Endodermal cell (in vitro differentiated cells): ENCODE measurements around the gene PARL. TPM values are rescaled to one million over a fixed set of nuclear protein-coding genes. Genes with fewer than 3 reads are reported as not detected.

Experiments
- DNase-seq: peaks from one replicate; pipeline ENCODE4 v3.0.0-alpha.2; 2017
- H3K27ac ChIP-seq: 2 replicates; pipeline ENCODE4 v1.5.1; 2013; ENCODE audit warnings: mild to moderate bottlenecking, low read depth, low read length, moderate library complexity
- H3K27me3 ChIP-seq: 2 replicates; pipeline ENCODE4 v1.6.1; 2013; ENCODE audit warnings: mild to moderate bottlenecking, low read length, moderate library complexity; ENCODE audit not compliant: insufficient read depth, control insufficient read depth, poor library complexity, severe bottlenecking
- H3K36me3 ChIP-seq: 2 replicates; pipeline ENCODE4 v1.7.0; 2013; ENCODE audit warnings: mild to moderate bottlenecking, low read length, moderate library complexity; ENCODE audit not compliant: control insufficient read depth, insufficient read depth
- H3K4me1 ChIP-seq: one replicate; pipeline ENCODE4 v1.7.0; 2013; ENCODE audit warnings: low read length; ENCODE audit not compliant: control insufficient read depth, insufficient read depth
- H3K4me3 ChIP-seq: 2 replicates; pipeline ENCODE4 v1.5.1; 2013; ENCODE audit warnings: mild to moderate bottlenecking, low read length, moderate library complexity
- H3K9ac ChIP-seq: 2 replicates; pipeline ENCODE4 v1.6.1; 2013; ENCODE audit warnings: mild to moderate bottlenecking, low read length, moderate library complexity; ENCODE audit not compliant: poor library complexity, severe bottlenecking; ENCODE audit errors: extremely low read depth
- H3K9me3 ChIP-seq: 2 replicates; pipeline ENCODE4 v1.6.1; 2013; ENCODE audit warnings: mild to moderate bottlenecking, low read length, moderate library complexity; ENCODE audit not compliant: control insufficient read depth
- H3K27ac Mint-ChIP-seq: 2 replicates; pipeline ENCODE4 v1.8.0; 2020; ENCODE audit warnings: mixed read lengths
- H3K27me3 Mint-ChIP-seq: 2 replicates; pipeline ENCODE4 v1.8.0; 2021; ENCODE audit warnings: mild to moderate bottlenecking, mixed read lengths; ENCODE audit not compliant: insufficient read depth
- H3K36me3 Mint-ChIP-seq: 2 replicates; pipeline ENCODE4 v1.8.0; 2020; ENCODE audit warnings: low read depth, mixed read lengths
- H3K4me1 Mint-ChIP-seq: 2 replicates; pipeline ENCODE4 v1.8.0; 2020; ENCODE audit warnings: mixed read lengths
- H3K4me3 Mint-ChIP-seq: 2 replicates; pipeline ENCODE4 v1.8.0; 2020; ENCODE audit warnings: mild to moderate bottlenecking, moderate library complexity, mixed read lengths
- H3K9me3 Mint-ChIP-seq: 2 replicates; pipeline ENCODE4 v1.8.0; 2020; ENCODE audit warnings: mild to moderate bottlenecking, mixed read lengths
- WGBS, 2 experiments: methylation state at CpG; one replicate each; pipeline versions ENCODE4 v1.1.5 to v1.1.7; 2013; ENCODE audit warnings: missing lambda C conversion rate in 2 of 2, mixed read lengths in 1 of 2; ENCODE audit not compliant: insufficient coverage in 1 of 2, insufficient read length in 1 of 2; 5-methylcytosine and 5-hydroxymethylcytosine counted together
- long read RNA-seq, 4 experiments: library from polyadenylated mRNA in 2 of 4; library from RNA in 1 of 4; library from capped mRNA in 1 of 4; stranded (forward) in 3 of 4; unstranded in 1 of 4; transcript quantifications; one replicate each; pipeline ENCODE4 v2.0.0, GENCODE V29; 2020 to 2021; ENCODE audit warnings: inconsistent platforms in 1 of 4
- polyA plus RNA-seq, 2 experiments: library from polyadenylated mRNA; stranded (reverse); fragments of 50-300 nt; gene quantifications; one replicate each; pipeline ENCODE4 v1.2.3, GENCODE V29; 2013
- total RNA-seq, 2 donors: library from RNA; stranded (reverse); fragmentation: NEBNext Ultra II Directional in 1 of 2; extraction: Animal tissue kit (Norgen Biotek cat#: 25700) in 1 of 2; gene quantifications; 2 replicates in 1 of 2; 3 replicates in 1 of 2; pipeline ENCODE4 v1.2.1, GENCODE V29; 2021
- TF ChIP-seq, protein P1 (sequence below): fragments of 200-600 bp; sonication (generic); conservative IDR thresholded peaks from 2 replicates; pipeline ENCODE4 v1.5.0; 2021; ENCODE audit warnings: antibody characterized with exemption, mild to moderate bottlenecking

Gene PARL, protein sequence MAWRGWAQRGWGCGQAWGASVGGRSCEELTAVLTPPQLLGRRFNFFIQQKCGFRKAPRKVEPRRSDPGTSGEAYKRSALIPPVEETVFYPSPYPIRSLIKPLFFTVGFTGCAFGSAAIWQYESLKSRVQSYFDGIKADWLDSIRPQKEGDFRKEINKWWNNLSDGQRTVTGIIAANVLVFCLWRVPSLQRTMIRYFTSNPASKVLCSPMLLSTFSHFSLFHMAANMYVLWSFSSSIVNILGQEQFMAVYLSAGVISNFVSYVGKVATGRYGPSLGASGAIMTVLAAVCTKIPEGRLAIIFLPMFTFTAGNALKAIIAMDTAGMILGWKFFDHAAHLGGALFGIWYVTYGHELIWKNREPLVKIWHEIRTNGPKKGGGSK
- 10 to 100 TPM; 77.3 to 83.0 TPM for total RNA-seq
- polyA plus RNA-seq (2013, experiment 1 of 2): 48.3 TPM
- 49.7 TPM for polyA plus RNA-seq (2013, experiment 2 of 2)
- long read RNA-seq, experiment 1, transcript PARL-201 (9 exons, 1,240 nt): minor isoform, 8 of 44 reads
- long read RNA-seq, experiment 1, transcript PARL-202 (10 exons, 1,414 nt): major isoform, 13 of 44 reads
- long read RNA-seq, experiment 1, partial matches to known transcripts: 8 of 44 reads
- long read RNA-seq, experiment 1, other reads (novel, unspliced or antisense): 13 of 44 reads
- long read RNA-seq, experiment 2, transcript PARL-205 (10 exons, 1,347 nt): minor isoform, 9 of 143 reads
- long read RNA-seq, experiment 2, transcript PARL-202 (10 exons, 1,414 nt): major isoform, 100 of 143 reads
- long read RNA-seq, experiment 2, transcript PARL-201 (9 exons, 1,240 nt): minor isoform, 17 of 143 reads
- long read RNA-seq, experiment 2, partial matches to known transcripts: 3 of 143 reads
- long read RNA-seq, experiment 2, other reads (novel, unspliced or antisense): 11 of 143 reads
- long read RNA-seq, experiment 3, transcript PARL-202 (10 exons, 1,414 nt): major isoform, 105 of 153 reads
- long read RNA-seq, experiment 3, transcript PARL-205 (10 exons, 1,347 nt): minor isoform, 7 of 153 reads
- long read RNA-seq, experiment 3, transcript PARL-201 (9 exons, 1,240 nt): minor isoform, 20 of 153 reads
- long read RNA-seq, experiment 3, partial matches to known transcripts: 2 of 153 reads
- long read RNA-seq, experiment 3, other reads (novel, unspliced or antisense): 15 of 153 reads
- long read RNA-seq, experiment 4, transcript PARL-205 (10 exons, 1,347 nt): minor isoform, 20 of 364 reads
- long read RNA-seq, experiment 4, transcript PARL-202 (10 exons, 1,414 nt): major isoform, 263 of 364 reads
- long read RNA-seq, experiment 4, transcript PARL-201 (9 exons, 1,240 nt): minor isoform, 45 of 364 reads
- long read RNA-seq, experiment 4, transcript PARL-206 (8 exons, 1,098 nt): minor isoform, 6 of 364 reads
- long read RNA-seq, experiment 4, partial matches to known transcripts: 4 of 364 reads
- long read RNA-seq, experiment 4, other reads (novel, unspliced or antisense): 20 of 364 reads

DNA sequence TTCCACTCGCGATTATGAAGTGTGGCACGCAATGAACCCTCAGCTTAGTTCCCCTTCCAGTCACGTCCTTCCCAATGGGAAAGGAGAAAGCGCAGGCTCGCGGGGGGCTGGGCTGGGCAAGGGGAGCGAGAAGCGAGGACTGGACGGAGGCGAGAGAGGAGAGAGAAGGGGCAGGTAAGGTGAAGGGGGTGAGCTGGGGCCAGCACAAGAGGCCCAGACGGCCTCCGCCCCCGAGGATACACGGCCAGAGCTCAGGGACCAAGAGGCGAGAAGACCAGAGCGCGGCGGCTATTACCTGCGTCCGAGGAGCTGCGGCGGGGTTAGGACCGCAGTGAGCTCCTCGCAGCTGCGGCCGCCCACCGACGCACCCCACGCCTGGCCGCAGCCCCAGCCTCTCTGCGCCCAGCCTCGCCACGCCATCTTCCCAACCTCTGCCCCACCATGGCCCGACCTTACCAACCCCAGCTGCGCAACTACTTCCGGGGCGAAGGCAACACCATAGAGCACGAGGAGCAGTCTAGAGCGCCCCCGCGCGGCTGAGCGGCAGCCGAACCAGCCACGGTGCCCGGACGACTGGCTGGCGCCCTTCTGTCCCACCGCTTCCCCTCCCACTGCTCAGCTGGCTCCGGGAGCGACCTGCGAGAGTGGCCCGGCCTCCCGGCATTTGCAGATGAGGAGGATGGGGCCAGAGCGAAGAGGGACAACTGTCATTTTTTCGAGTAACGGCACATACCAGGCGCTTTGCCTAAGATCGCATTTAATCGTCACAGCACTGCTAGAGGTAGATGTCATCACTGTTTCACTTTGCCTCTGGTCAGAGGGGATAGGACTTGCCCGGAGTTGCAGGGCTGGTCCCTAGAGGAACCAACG, at the start of gene PARL:
Gene PARL (minus strand): TSS at position 454 of the 870 bp plus-strand sequence. CDS start 34 bp downstream, at position 420.
- H3K36me3 ChIP-seq: peaks cover 3% of the 10 kb centered on the region
- H3K9me3 ChIP-seq: no peaks in the 10 kb centered on the region
- peak; percentile 99 for DNase-seq
- no peaks in the 10 kb centered on the region for H3K4me1 ChIP-seq
- peak within 1 kb of the TSS; percentile 62 for H3K9ac ChIP-seq
- Mint-ChIP-seq H3K4me3 (peak within 1 kb of the TSS; percentile 94), H3K36me3 (peaks cover 6% of the 10 kb centered on the region), H3K4me1 (peaks cover 23% of the 10 kb centered on the region), H3K27me3 (peaks cover 23% of the 10 kb centered on the region), H3K27ac (peak within 1 kb of the TSS; percentile 94), H3K9me3 (no peaks in the 10 kb centered on the region)
- TF ChIP-seq, protein P1, sequence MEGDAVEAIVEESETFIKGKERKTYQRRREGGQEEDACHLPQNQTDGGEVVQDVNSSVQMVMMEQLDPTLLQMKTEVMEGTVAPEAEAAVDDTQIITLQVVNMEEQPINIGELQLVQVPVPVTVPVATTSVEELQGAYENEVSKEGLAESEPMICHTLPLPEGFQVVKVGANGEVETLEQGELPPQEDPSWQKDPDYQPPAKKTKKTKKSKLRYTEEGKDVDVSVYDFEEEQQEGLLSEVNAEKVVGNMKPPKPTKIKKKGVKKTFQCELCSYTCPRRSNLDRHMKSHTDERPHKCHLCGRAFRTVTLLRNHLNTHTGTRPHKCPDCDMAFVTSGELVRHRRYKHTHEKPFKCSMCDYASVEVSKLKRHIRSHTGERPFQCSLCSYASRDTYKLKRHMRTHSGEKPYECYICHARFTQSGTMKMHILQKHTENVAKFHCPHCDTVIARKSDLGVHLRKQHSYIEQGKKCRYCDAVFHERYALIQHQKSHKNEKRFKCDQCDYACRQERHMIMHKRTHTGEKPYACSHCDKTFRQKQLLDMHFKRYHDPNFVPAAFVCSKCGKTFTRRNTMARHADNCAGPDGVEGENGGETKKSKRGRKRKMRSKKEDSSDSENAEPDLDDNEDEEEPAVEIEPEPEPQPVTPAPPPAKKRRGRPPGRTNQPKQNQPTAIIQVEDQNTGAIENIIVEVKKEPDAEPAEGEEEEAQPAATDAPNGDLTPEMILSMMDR: peak; percentile 99
- 2 to 5% methylated on average over 26 to 63 of the region's 63 CpGs for WGBS, 2 experiments
- H3K4me3 ChIP-seq: peak within 1 kb of the TSS; percentile 98
- H3K27me3 ChIP-seq: peaks cover 5% of the 10 kb centered on the region
- peak within 1 kb of the TSS; percentile 26 for H3K27ac ChIP-seq

DNA sequence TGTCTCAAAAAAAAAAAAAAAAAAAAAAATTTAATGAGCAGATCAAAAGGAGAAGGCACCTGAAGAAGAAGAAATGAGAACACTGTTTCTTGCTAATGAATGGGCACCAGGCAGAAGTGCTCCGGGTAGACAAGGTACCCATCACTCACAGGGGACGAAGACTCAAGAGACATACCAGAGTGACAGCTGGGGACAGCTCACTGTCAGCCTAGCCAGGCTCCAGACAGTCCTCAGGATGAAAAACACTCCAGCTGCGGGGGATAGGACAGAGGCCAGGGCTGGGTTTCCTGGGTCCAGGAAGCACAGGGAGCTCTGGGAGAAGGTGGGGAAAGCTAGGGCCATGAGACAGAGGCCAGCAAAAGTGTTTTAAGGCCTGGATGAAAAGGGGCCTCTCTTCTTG, 48.5 kb upstream of the PARL start:
- H3K27ac Mint-ChIP-seq: peak overlapping the region; percentile 14
- no peaks in the 10 kb centered on the region for H3K27me3 Mint-ChIP-seq
- no peak overlapping the region for H3K4me3 ChIP-seq
- no peaks in the 10 kb centered on the region for H3K4me1 Mint-ChIP-seq
- H3K36me3 ChIP-seq: peaks cover 29% of the 10 kb centered on the region
- no peaks in the 10 kb centered on the region for H3K9me3 ChIP-seq
- TF ChIP-seq, protein P1: no peak
- peaks cover 33% of the 10 kb centered on the region for H3K36me3 Mint-ChIP-seq
- H3K27ac ChIP-seq: no peak overlapping the region
- 88 to 91% methylated on average over 3 of the region's 3 CpGs for WGBS, 2 experiments
- H3K9ac ChIP-seq: no peak overlapping the region
- H3K4me3 Mint-ChIP-seq: no peak overlapping the region
- DNase-seq: no peak
- H3K4me1 ChIP-seq: no peaks in the 10 kb centered on the region
- no peaks in the 10 kb centered on the region for H3K9me3 Mint-ChIP-seq
- H3K27me3 ChIP-seq: no peaks in the 10 kb centered on the region
